ENCODE measurements around the gene EDRF1. TPM values are rescaled to one million over a fixed set of nuclear protein-coding genes. Genes with fewer than 3 reads are reported as not detected.

The EDRF1 gene
- total RNA-seq, 1 experiment from 2014 or later, result 49.2 TPM

- Histone ChIP-seq H3K27me3 (ENCODE audit: insufficient read depth, low read length) (no peaks in the 10 kb centered on the region), H3K36me3 (ENCODE audit: control insufficient read depth in 1 of 2, insufficient read depth in 2 of 2, low read length in 2 of 2) (no peaks in the 10 kb centered on the region), H3K4me2 (ENCODE audit: low read length) (no peak within 1 kb of the TSS), H2AFZ (ENCODE audit: low read depth, low read length, poor library complexity, severe bottlenecking) (no peak within 1 kb of the TSS), H3K4me1 (ENCODE audit: control insufficient read depth in 1 of 2, insufficient read depth in 2 of 2, low read length in 2 of 2) (no peaks in the 10 kb centered on the region), H4K20me1 (ENCODE audit: insufficient read depth) (no peaks in the 10 kb centered on the region), H3K27ac (ENCODE audit: low read depth, low read length) (no peak within 1 kb of the TSS), H3K4me3 (replicated peaks in 1 of 2; ENCODE audit: low read depth in 1 of 2, low read length in 2 of 2) (no peak within 1 kb of the TSS), H3K9me2 (ENCODE audit: insufficient read depth) (no peaks in the 10 kb centered on the region), H3K9ac (ENCODE audit: low read length) (no peak within 1 kb of the TSS), H3K79me2 (ENCODE audit: insufficient read depth, low read length) (no peaks in the 10 kb centered on the region), H3K9me3 (ENCODE audit: control insufficient read depth in 1 of 2, insufficient read depth in 1 of 2, low read depth in 1 of 2, low read length in 2 of 2) (no peaks in the 10 kb centered on the region)
- RAD21 ChIA-PET (ENCODE audit: low non-redundant PET in 1 of 2, low total read pairs in 2 of 2, uncharacterized antibody in 2 of 2, unreplicated experiment in 2 of 2), result no interaction called here
- BruUV-seq (replicated peaks), result no TSS peak
- POLR2A ChIA-PET, result no interaction called here
- no peak for DNase-seq (ENCODE audit: low read depth, low spot score)
- ATAC-seq, result no peak
- TF ChIP-seq JUND (IDR thresholded peaks at IDR 0.05) (no peak), RAD21 (IDR thresholded peaks at IDR 0.05; ENCODE audit: low read depth) (no peak)
- intact Hi-C loops (cut with micrococcal nuclease), result no loop called here
- CTCF ChIA-PET, result no interaction called here
Measured at GRCh38 chr10:125683063-125683462, 36.4 kb upstream of the EDRF1 start, which contains the start of gene TEX36. TSS of gene TEX36 (minus strand) at chr10:125683163. CDS start at chr10:125682989, 174 bp downstream.

GRCh38 chr10:125683821-125684220 is 35.7 kb upstream of the EDRF1 start:
- RAD21 ChIA-PET (ENCODE audit: low non-redundant PET in 1 of 2, low total read pairs in 2 of 2, uncharacterized antibody in 2 of 2, unreplicated experiment in 2 of 2), result no interaction called here
- no peaks in the 10 kb centered on the region for H3K9me2 ChIP-seq (ENCODE audit: insufficient read depth)
- H3K79me2 ChIP-seq (ENCODE audit: insufficient read depth, low read length), result no peaks in the 10 kb centered on the region
- H4K20me1 ChIP-seq (ENCODE audit: insufficient read depth), result no peaks in the 10 kb centered on the region
- no peak for DNase-seq (ENCODE audit: low read depth, low spot score)
- ATAC-seq, result no peak
- intact Hi-C loops (cut with micrococcal nuclease), result no loop called here
- no peaks in the 10 kb centered on the region for H3K36me3 ChIP-seq (ENCODE audit: control insufficient read depth in 1 of 2, insufficient read depth in 2 of 2, low read length in 2 of 2)
- H3K4me2 ChIP-seq (ENCODE audit: low read length), result no peak overlapping the region
- no peak overlapping the region for H3K4me3 ChIP-seq (replicated peaks in 1 of 2; ENCODE audit: low read depth in 1 of 2, low read length in 2 of 2)
- POLR2A ChIA-PET, result no interaction called here
- no peaks in the 10 kb centered on the region for H3K27me3 ChIP-seq (ENCODE audit: insufficient read depth, low read length)
- TF ChIP-seq POLR2A (IDR thresholded peaks at IDR 0.05; ENCODE audit: borderline replicate concordance, extremely low read depth, insufficient read depth, insufficient read length) (no peak), ELF1 (IDR thresholded peaks at IDR 0.05; ENCODE audit: borderline replicate concordance, low read depth) (no peak), FOSL1 (IDR thresholded peaks at IDR 0.05; ENCODE audit: low read depth) (no peak), TCF7L2 (IDR thresholded peaks at IDR 0.05; ENCODE audit: borderline replicate concordance, extremely low read depth, insufficient read depth, insufficient read length) (no peak), JUND (IDR thresholded peaks at IDR 0.05) (no peak), ATF3 (IDR thresholded peaks at IDR 0.05) (no peak), ZFX (IDR thresholded peaks at IDR 0.05) (no peak), EZH2phosphoT487 (IDR thresholded peaks at IDR 0.05; ENCODE audit: borderline replicate concordance) (no peak), YY1 (IDR thresholded peaks at IDR 0.05; ENCODE audit: extremely low read depth, insufficient replicate concordance, low read depth, low read length) (no peak)
- H2AFZ ChIP-seq (ENCODE audit: low read depth, low read length, poor library complexity, severe bottlenecking), result no peak overlapping the region
- no peak overlapping the region for H3K27ac ChIP-seq (ENCODE audit: low read depth, low read length)
- H3K9ac ChIP-seq (ENCODE audit: low read length), result no peak overlapping the region
- no TSS peak for BruUV-seq (replicated peaks)
- no peaks in the 10 kb centered on the region for H3K4me1 ChIP-seq (ENCODE audit: control insufficient read depth in 1 of 2, insufficient read depth in 2 of 2, low read length in 2 of 2)
- no peaks in the 10 kb centered on the region for H3K9me3 ChIP-seq (ENCODE audit: control insufficient read depth in 1 of 2, insufficient read depth in 1 of 2, low read depth in 1 of 2, low read length in 2 of 2)
- CTCF ChIA-PET, result no interaction called here
